GM12878 (cell line): ENCODE measurements around the gene CLDN34. TPM values are rescaled to one million over a fixed set of nuclear protein-coding genes. Genes with fewer than 3 reads are reported as not detected.

Experiments
- ATAC-seq: fragments of 200-7000 bp; cut with Tn5 transposase; 3 replicates; pipeline ENCODE4 v1.9.1; 2020; ENCODE audit warnings: mild to moderate bottlenecking, moderate library complexity
- BruUV-seq: library from RNA; stranded (reverse); fragments of 400-500 nt; replicated peaks from 2 replicates; lab custom pipeline; 2021; lab: Mats Ljungman, UMichigan
- CTCF ChIA-PET: fragments of 300-600 bp; sonication (Branson Sonifier 250); formaldehyde crosslinking; extraction: SDS; loops from one replicate; lab custom pipeline; 2021; ENCODE audit warnings: inconsistent platforms; lab: Yijun Ruan, JAX
- POLR2A ChIA-PET: fragments of 350-600 bp; formaldehyde crosslinking; extraction: SDS; loops from one replicate; lab custom pipeline; 2021; ENCODE audit warnings: inconsistent platforms; lab: Charles Lee
- RAD21 ChIA-PET: fragments of 300-600 bp; sonication (Branson Sonifier 250); formaldehyde crosslinking; loops from one replicate; lab custom pipeline; 2023; ENCODE audit warnings: antibody characterized with exemption; ENCODE audit not compliant: unreplicated experiment; lab: Charles Lee
- SMC1A ChIA-PET: fragments of 300-600 bp; sonication (Branson Sonifier 250); formaldehyde crosslinking; loops from one replicate; lab custom pipeline; 2023; ENCODE audit not compliant: unreplicated experiment, uncharacterized antibody; lab: Charles Lee
- DNase-seq: peaks from one replicate; pipeline ENCODE4 v3.0.0-alpha.2; 2011; ENCODE audit warnings: low read depth, low spot score
- FAIRE-seq: peaks from 3 replicates; lab custom pipeline; 2011; peaks lifted over from hg19 to GRCh38; lab: Jason Lieb, UNC
- H2AFZ ChIP-seq: 2 replicates; pipeline ENCODE4 v1.6.0; 2011; ENCODE audit warnings: low read depth, low read length, control low read depth; ENCODE audit not compliant: control insufficient read depth
- H3K27ac ChIP-seq: 2 replicates; pipeline ENCODE4 v1.5.1; 2011; ENCODE audit warnings: control low read depth; ENCODE audit not compliant: control insufficient read depth, insufficient read depth
- H3K27me3 ChIP-seq, 2 experiments: replicated peaks in 1 of 2; 2 replicates each; pipeline versions ENCODE4 v1.6.0 to v1.6.1; 2011; ENCODE audit warnings: low read length in 1 of 2; ENCODE audit not compliant: control insufficient read depth in 2 of 2, insufficient read depth in 2 of 2
- H3K36me3 ChIP-seq, 2 experiments: 2 replicates each; pipeline ENCODE4 v1.5.1; 2011; ENCODE audit warnings: low read length in 1 of 2; ENCODE audit not compliant: control insufficient read depth in 2 of 2, insufficient read depth in 2 of 2
- H3K4me1 ChIP-seq: 2 replicates; pipeline ENCODE4 v1.6.1; 2011; ENCODE audit warnings: mild to moderate bottlenecking, low read length, moderate library complexity, mixed read lengths; ENCODE audit not compliant: control insufficient read depth, insufficient read depth
- H3K4me2 ChIP-seq: 2 replicates; pipeline ENCODE4 v1.6.0; 2011; ENCODE audit warnings: control low read depth; ENCODE audit not compliant: control insufficient read depth, insufficient read depth
- H3K4me3 ChIP-seq: fragments of 200-600 bp; sonication (generic); 2 replicates; pipeline ENCODE4 v1.5.1; 2016
- H3K79me2 ChIP-seq: 2 replicates; pipeline ENCODE4 v1.6.0; 2011; ENCODE audit warnings: low read length; ENCODE audit not compliant: control insufficient read depth, insufficient read depth
- H3K9ac ChIP-seq: 2 replicates; pipeline ENCODE4 v1.8.0; 2011; ENCODE audit warnings: low read length, control low read depth, mixed read lengths; ENCODE audit not compliant: control insufficient read depth, insufficient read depth
- H3K9me3 ChIP-seq: replicated peaks from 3 replicates; pipeline ENCODE4 v1.5.1; 2011; ENCODE audit warnings: mild to moderate bottlenecking, low read length; ENCODE audit not compliant: control insufficient read depth, insufficient read depth
- H4K20me1 ChIP-seq: 2 replicates; pipeline ENCODE4 v1.6.0; 2011; ENCODE audit not compliant: control insufficient read depth, insufficient read depth
- EED ChIP-seq: sonication (generic); IDR thresholded peaks from 2 replicates; pipeline ENCODE4 v1.6.1; 2016; ENCODE audit warnings: antibody characterized with exemption, low read depth
- MLLT1 ChIP-seq: fragments of 450-650 bp; IDR thresholded peaks from 2 replicates; pipeline ENCODE4 v1.6.1; 2016; ENCODE audit warnings: mild to moderate bottlenecking
- WGBS: methylation state at CpG from one replicate; pipeline ENCODE4 v1.1.6; 2016; ENCODE audit warnings: low lambda C conversion rate; ENCODE audit not compliant: insufficient replicate concordance, insufficient coverage; ENCODE audit errors: missing lambda C conversion rate; 5-methylcytosine and 5-hydroxymethylcytosine counted together
- in situ Hi-C: fragments of 300-500 bp; cut with MboI; formaldehyde crosslinking; loops from 9 replicates; pipeline ENCODE4 v1.14.3; 2018; ENCODE audit warnings: mixed read lengths
- intact Hi-C: fragments of 100-400 bp; cut with micrococcal nuclease; formaldehyde crosslinking; loops from one replicate; pipeline ENCODE4 v1.14.2; 2022; ENCODE audit not compliant: unreplicated experiment
- polyA plus RNA-seq, 11 experiments: library from polyadenylated mRNA; depleted of rRNA in 4 of 11; unstranded in 6 of 11; stranded (reverse) in 5 of 11; fragments of >200 nt; fragmentation: Nextera tagmentation in 4 of 11; fragmentation: Illumina TruSeq in 1 of 11; extraction: Ambion mirVana in 4 of 11; extraction: Trizol in 1 of 11; gene quantifications; 1 replicate in 1 of 11; 2 replicates in 10 of 11; pipeline versions ENCODE4 v1.2.1 to v1.2.3, GENCODE V29; 2011 to 2016; ENCODE audit warnings: inconsistent platforms in 2 of 11, missing spikeins in 2 of 11, low read depth in 1 of 11
- total RNA-seq, 4 experiments: library from RNA; depleted of rRNA in 3 of 4; stranded (reverse); fragments of >200 nt in 3 of 4; fragmentation: Illumina TruSeq in 1 of 4; extraction: Trizol in 1 of 4; gene quantifications; 2 replicates each; pipeline versions ENCODE4 v1.2.1 to v1.2.3, GENCODE V29; 2013 to 2021

The CLDN34 gene
- total and polyA plus RNA-seq, 10 of the 15 experiments (the other 5 are each of a cell fraction or from before 2014, with no cell fraction given) = not detected

- ATAC-seq = no peak
Measured at GRCh38 chrX:10016519-10017132, 49.5 kb downstream of the CLDN34 start.

More at GRCh38 chrX:10016519-10017132, 49.5 kb downstream of the CLDN34 start:
- H3K36me3 ChIP-seq = no peaks in the 10 kb centered on the region
- H3K9ac ChIP-seq = no peak overlapping the region
- H3K4me2 ChIP-seq = peak overlapping the region; percentile 54; the same call in 1 of the 2 replicates
- in situ Hi-C loops (no loop called here), intact Hi-C loops (loop anchor here (1.0 to 5.0 kb wide), 2 partner anchors 36 to 95 kb away; no protein-coding TSS in a partner anchor)
- no peaks in the 10 kb centered on the region for H3K27me3 ChIP-seq
- H3K9me3 ChIP-seq = no peaks in the 10 kb centered on the region; the same call in 2 of the 3 replicates
- H3K27ac ChIP-seq = no peak overlapping the region
- 0 out of 2 replicates have a peak overlapping the region, but pooled peaks have one; percentile 36 for H3K4me3 ChIP-seq
- BruUV-seq = TSS peak; percentile 76
- FAIRE-seq = no peak
- TF ChIP-seq MLLT1 = peak; percentile 92
- TF ChIP-seq EED = no peak
- TF ChIP-seq, all 136 proteins: peak for 1
- WGBS = 47% methylated on average over 11 of the region's 11 CpGs
- Histone ChIP-seq H4K20me1 (no peaks in the 10 kb centered on the region), H3K4me1 (peaks cover 7% of the 10 kb centered on the region; the same call in 1 of the 2 replicates), H2AFZ (no peak overlapping the region), H3K79me2 (no peaks in the 10 kb centered on the region; the same call in 1 of the 2 replicates)
- ChIA-PET SMC1A (interaction anchor here (0.8 to 5.7 kb wide), 10 partner anchors 8 to 102 kb away, joined by 3 to 50 read pairs (median 14); no protein-coding TSS in a partner anchor), CTCF (interaction anchor here (1.0 to 5.6 kb wide), 7 partner anchors 17 to 102 kb away, joined by 3 to 53 read pairs (median 6); no protein-coding TSS in a partner anchor), POLR2A (interaction anchor here (1.1 to 2.5 kb wide), 5 partner anchors 13 to 98 kb away, joined by 3 to 7 read pairs (median 3); no protein-coding TSS in a partner anchor), RAD21 (interaction anchor here (0.5 to 4.3 kb wide), 9 partner anchors 13 to 104 kb away, joined by 3 to 34 read pairs (median 12); no protein-coding TSS in a partner anchor)
- DNase-seq = no peak
